Heart right ventricle (tissue), 16 donors: ENCODE data around the gene NLRX1. TPM values are rescaled to one million over a fixed set of nuclear protein-coding genes. Genes with fewer than 3 reads are reported as not detected.
"Not testable (repeated sequence)": the region's sequence is repeated elsewhere in the genome, so short reads cannot be mapped to it uniquely, and the experiment has no call there.

Source experiments
- ATAC-seq, 8 donors: fragments of 200-7000 bp; cut with Tn5 transposase; one replicate each; pipeline ENCODE4 v1.9.1; 2020; ENCODE audit warnings: mild to moderate bottlenecking in 8 of 8, moderate library complexity in 8 of 8, moderate number of reproducible peaks in 1 of 8
- DNase-seq, 2 donors: peaks; one replicate each; pipeline ENCODE4 v3.0.0-alpha.2; 2020
- H3K27ac ChIP-seq, 10 donors: fragments of 200-600 bp; sonication (generic) in 2 of 10; one replicate each; pipeline versions ENCODE4 v1.5.0 to v1.8.0; 2020 to 2022; ENCODE audit warnings: mild to moderate bottlenecking in 3 of 10
- H3K27me3 ChIP-seq, 7 donors: fragments of 200-600 bp; one replicate each; pipeline ENCODE4 v1.8.0; 2021 to 2022; ENCODE audit warnings: mild to moderate bottlenecking in 2 of 7
- H3K36me3 ChIP-seq, 9 donors: fragments of 200-600 bp; sonication (generic) in 1 of 9; one replicate each; pipeline versions ENCODE4 v1.5.0 to v1.8.0; 2020 to 2022; ENCODE audit warnings: mild to moderate bottlenecking in 2 of 9
- H3K4me1 ChIP-seq, 9 donors: fragments of 200-600 bp; sonication (generic) in 1 of 9; one replicate each; pipeline versions ENCODE4 v1.5.0 to v1.8.0; 2020 to 2022; ENCODE audit warnings: mild to moderate bottlenecking in 4 of 9
- H3K4me3 ChIP-seq, 10 donors: fragments of 200-600 bp; sonication (generic) in 2 of 10; one replicate each; pipeline versions ENCODE4 v1.5.0 to v1.8.0; 2020 to 2022; ENCODE audit warnings: mild to moderate bottlenecking in 7 of 10, moderate library complexity in 2 of 10
- H3K9me3 ChIP-seq, 11 donors: fragments of 200-600 bp in 10 of 11; sonication (generic) in 2 of 11; one replicate each; pipeline versions ENCODE4 v1.5.0 to v1.8.0; 2013 to 2022; ENCODE audit warnings: mild to moderate bottlenecking in 2 of 11, control low read depth in 1 of 11, moderate library complexity in 1 of 11
- CTCF ChIP-seq, 9 donors: fragments of 200-600 bp; sonication (generic) in 2 of 9; IDR thresholded peaks; one replicate each; pipeline versions ENCODE4 v1.5.0 to v1.8.0; 2021 to 2022; ENCODE audit warnings: antibody characterized with exemption in 9 of 9, mild to moderate bottlenecking in 5 of 9, moderate library complexity in 1 of 9
- WGBS, 2 donors: extraction: QIAGEN DNeasy Blood & Tissue Kit; methylation state at CpG; one replicate each; pipeline ENCODE4 v1.1.7; 2013; ENCODE audit warnings: inconsistent platforms in 1 of 2; 5-methylcytosine and 5-hydroxymethylcytosine counted together
- intact Hi-C, 10 donors: fragments of 100-400 bp; cut with DNase I; formaldehyde crosslinking; loops; one replicate each; pipeline versions ENCODE4 v1.11.1 to v1.14.2; 2022
- polyA plus RNA-seq, 2 donors: library from polyadenylated mRNA; stranded (reverse); fragments of 200-250 nt; gene quantifications; one replicate each; pipeline ENCODE4 v1.2.3, GENCODE V29; 2013
- total RNA-seq, 10 donors: library from RNA; stranded (reverse); fragmentation: NEBNext Ultra II Directional in 3 of 10; extraction: Animal tissue kit (Norgen Biotek cat#: 25700) in 3 of 10; gene quantifications; one replicate each; pipeline versions ENCODE4 v1.2.1 to v1.2.4, GENCODE V29; 2021 to 2023
- donor health status: Arrhythmogenic right ventricular cardiomyopathy.
- donor health status: ischemic (EF 13 %, LVEDD 7.1; RV severe dilation, severe dysfunction).
- donor health status: healthy with polysubstance abuse.
- donor health status: DM: no; HTN: yes; CAD: no.
- donor health status: DM: no; HTN: no; CAD: no.
- donor health status: ischemic (EF 25% LVEDD 6.9; RV normal size, moderate dysfunction).
- donor health status: ischemic (EF 25% LVEDD 5.7; RV mildly dilated, moderate dysfunction).
- donor health status: healthy.
- donor health status: DM: yes; HTN: yes; CAD: no.
- donor health status: Ischemic cardiomyopathy.
- donor health status: ischemic (EF 35%, LVEDD 5.7; RV mildly dilated, moderate dysfunction).
- donor health status: nonischemic (EF 11% LVEDD 7.7; RV severe dilation, severe dysfunction).
- donor health status: DM: yes; HTN: yes; CAD: no.
- donor health status: PGD.
- donor health status: ischemic (EF 29% LVEDD 5.4; RV normal size, mild dysfunction).
- donor health status: nonischemic (EF 23%, LVEDD 6.1; RV moderate dilation, normal function).

NLRX1 gene
- total and polyA plus RNA-seq, 12 donors, result 7.9 to 39.3 (median 31.7) TPM

GRCh38 chr11:119130662-119131061, 37.9 kb upstream of the NLRX1 start:
- no peaks in the 10 kb centered on the region for H3K9me3 ChIP-seq
- peak overlapping the region in 1 of 10 donors; percentile 20 for H3K27ac ChIP-seq
- H3K4me3 ChIP-seq, result no peak overlapping the region
- peaks cover 0 to 92% (median 49%) of the 10 kb centered on the region in 9 donors for H3K36me3 ChIP-seq
- intact Hi-C loops, result no loop called here
- WGBS, 2 donors, result 58 to 59% methylated on average over 3 of the region's 3 CpGs
- peaks cover 0 to 19% (median 10%) of the 10 kb centered on the region in 9 donors for H3K4me1 ChIP-seq
- no peak for ATAC-seq
- DNase-seq, result no peak
- no peaks in the 10 kb centered on the region for H3K27me3 ChIP-seq
- no peak for TF ChIP-seq CTCF (IDR thresholded peaks at IDR 0.05)

- no peaks in the 10 kb centered on the region for H3K9me3 ChIP-seq
Measured at GRCh38 chr11:119134389-119134978, 34.0 kb upstream of the NLRX1 start.

GRCh38 chr11:119139276-119139675, 29.2 kb upstream of the NLRX1 start:
- DNase-seq, H3K27ac ChIP-seq, H3K4me3 ChIP-seq, H3K4me1 ChIP-seq, intact Hi-C loops, H3K9me3 ChIP-seq, ATAC-seq: not testable (repeated sequence)
- H3K36me3 ChIP-seq, result peaks cover 0 to 12% (median 5%) of the 10 kb centered on the region in 9 donors
- WGBS, 2 donors, result 92 to 93% methylated on average over 10 of the region's 10 CpGs
- H3K27me3 ChIP-seq, result peaks cover 0 to 11% (median 0%) of the 10 kb centered on the region in 7 donors

More at GRCh38 chr11:119134389-119134978, 34.0 kb upstream of the NLRX1 start:
- no peak overlapping the region for H3K27ac ChIP-seq
- peaks cover 0 to 59% (median 42%) of the 10 kb centered on the region in 9 donors for H3K36me3 ChIP-seq
- TF ChIP-seq CTCF (IDR thresholded peaks at IDR 0.05), result peak in 7 of 9 donors; percentile 34 to 58 (median 36)
- ATAC-seq (peak in 2 of 8 donors; percentile 35 to 54), DNase-seq (no peak)
- no peak overlapping the region for H3K4me3 ChIP-seq
- intact Hi-C loops, result no loop called here
- H3K27me3 ChIP-seq, result no peaks in the 10 kb centered on the region
- WGBS, 2 donors, result 70 to 79% methylated on average over 4 of the region's 4 CpGs
- H3K4me1 ChIP-seq, result peaks cover 0 to 19% (median 0%) of the 10 kb centered on the region in 9 donors

- Histone ChIP-seq H3K27me3 (peaks cover 0 to 49% (median 18%) of the 10 kb centered on the region in 7 donors), H3K36me3 (no peaks in the 10 kb centered on the region), H3K4me3 (no peak overlapping the region), H3K27ac (no peak overlapping the region), H3K9me3 (no peaks in the 10 kb centered on the region), H3K4me1 (peaks cover 0 to 20% (median 11%) of the 10 kb centered on the region in 9 donors)
- peak; percentile 44 to 53 for DNase-seq
- 13 to 14% methylated on average over 7 of the region's 7 CpGs for WGBS, 2 donors
- intact Hi-C loops, result loop anchor here (2.0 to 10.0 kb wide), 6 partner anchors 47 to 180 kb away; no protein-coding TSS in a partner anchor
- peak; percentile 44 to 74 (median 68) for TF ChIP-seq CTCF (IDR thresholded peaks at IDR 0.05)
- ATAC-seq, result peak; percentile 48 to 82 (median 78)
Measured at GRCh38 chr11:119144825-119145486, 23.6 kb upstream of the NLRX1 start.
